Astrocyte of the cerebellum (primary cell): ENCODE data around the gene BANP.
"Not testable (repeated sequence)": the region's sequence is repeated elsewhere in the genome, so short reads cannot be mapped to it uniquely, and the experiment has no call there.

Source experiments
- DNase-seq: peaks from one replicate; pipeline ENCODE4 v3.0.0-alpha.2; 2011; ENCODE audit warnings: low read depth
- H3K4me3 ChIP-seq: 2 replicates; pipeline ENCODE4 v1.5.1; 2011; ENCODE audit warnings: mild to moderate bottlenecking, low read depth, low read length, moderate library complexity
- in situ Hi-C: cut with HindIII; loops from 2 replicates; pipeline ENCODE4 v1.10.0; 2017; ENCODE audit warnings: low sequenced_read_pairs
- TF ChIP-seq, protein P1 (sequence below): IDR thresholded peaks from 2 replicates; pipeline ENCODE4 v1.5.1; 2012; ENCODE audit warnings: low read length, low read depth, moderate library complexity, mild to moderate bottlenecking; ENCODE audit errors: missing control alignments

Gene BANP

DNA sequence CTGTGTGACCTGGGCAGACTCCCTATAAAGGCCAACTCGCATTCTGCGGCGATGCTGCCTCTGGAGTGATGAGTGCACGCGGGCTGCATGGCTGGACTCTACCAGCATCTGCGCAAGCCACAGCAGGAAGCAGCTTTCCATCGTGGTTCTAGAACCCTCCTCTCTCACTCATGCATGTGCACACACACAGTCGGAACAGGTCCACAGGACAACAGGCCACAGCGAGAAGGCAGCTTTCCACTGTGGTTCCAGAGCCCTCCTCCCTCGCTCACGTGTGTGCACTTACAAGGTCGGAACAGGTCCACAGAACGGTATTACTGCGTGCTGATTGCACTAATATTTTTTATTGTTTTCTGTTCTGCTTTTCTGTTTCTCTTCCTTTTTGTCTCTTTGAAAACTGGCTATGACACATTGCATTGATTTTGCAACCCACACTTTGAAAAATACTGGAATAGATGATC, 92.9 kb downstream of the BANP start:
- not testable (repeated sequence) for DNase-seq

DNA sequence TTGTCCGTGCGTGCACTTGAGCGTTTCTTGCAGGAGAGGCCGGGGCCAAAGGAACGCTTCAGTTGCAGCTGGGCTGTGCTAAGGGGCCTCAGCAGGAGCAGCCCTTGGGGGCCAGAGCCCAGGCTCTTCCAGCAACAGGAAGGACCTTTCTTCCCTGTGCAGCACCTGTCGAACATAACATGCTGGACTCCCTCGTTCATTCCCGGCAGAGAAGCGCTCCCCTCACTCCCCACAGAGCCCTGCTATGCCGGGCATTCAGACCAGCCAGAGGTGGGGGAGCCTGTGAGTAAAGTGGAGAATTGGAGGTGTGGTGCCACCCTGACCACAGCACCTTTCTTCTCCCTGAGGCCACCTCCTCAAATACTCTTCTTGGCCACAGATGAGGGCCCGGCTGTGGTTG, 94.1 kb downstream of the BANP start:
- H3K4me3 ChIP-seq, in situ Hi-C loops, DNase-seq: not testable (repeated sequence)

More for the DNA sequence above, 92.9 kb downstream of the BANP start:
- H3K4me3 ChIP-seq, in situ Hi-C loops: not testable (repeated sequence)

DNA sequence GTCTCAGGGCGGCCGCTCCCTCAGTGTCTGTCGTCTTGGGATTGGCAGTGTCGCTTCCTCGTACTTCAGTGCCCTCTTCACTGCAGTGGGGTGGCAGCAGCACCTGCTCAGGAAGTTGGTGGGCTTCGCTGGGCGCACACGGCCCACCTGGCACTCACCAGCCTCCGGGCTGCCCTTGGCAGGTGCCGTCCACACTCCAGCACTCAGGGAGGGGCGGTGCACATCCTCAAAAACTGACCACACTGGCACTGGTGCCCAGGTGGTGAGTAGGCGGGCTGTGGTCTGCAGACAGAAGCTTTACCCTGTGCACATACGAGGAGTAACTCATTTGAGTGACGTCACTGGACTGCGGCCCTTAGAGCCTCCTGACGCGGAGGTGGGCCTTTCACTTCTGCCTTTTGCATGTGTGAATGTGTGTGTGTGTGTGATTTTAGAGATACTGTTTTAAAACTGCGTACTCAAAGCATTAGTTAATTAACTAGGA, 94.6 kb downstream of the BANP start:
- H3K4me3 ChIP-seq: no peak overlapping the region
- no peak for DNase-seq
- in situ Hi-C loops: no loop called here
- TF ChIP-seq, protein P1, sequence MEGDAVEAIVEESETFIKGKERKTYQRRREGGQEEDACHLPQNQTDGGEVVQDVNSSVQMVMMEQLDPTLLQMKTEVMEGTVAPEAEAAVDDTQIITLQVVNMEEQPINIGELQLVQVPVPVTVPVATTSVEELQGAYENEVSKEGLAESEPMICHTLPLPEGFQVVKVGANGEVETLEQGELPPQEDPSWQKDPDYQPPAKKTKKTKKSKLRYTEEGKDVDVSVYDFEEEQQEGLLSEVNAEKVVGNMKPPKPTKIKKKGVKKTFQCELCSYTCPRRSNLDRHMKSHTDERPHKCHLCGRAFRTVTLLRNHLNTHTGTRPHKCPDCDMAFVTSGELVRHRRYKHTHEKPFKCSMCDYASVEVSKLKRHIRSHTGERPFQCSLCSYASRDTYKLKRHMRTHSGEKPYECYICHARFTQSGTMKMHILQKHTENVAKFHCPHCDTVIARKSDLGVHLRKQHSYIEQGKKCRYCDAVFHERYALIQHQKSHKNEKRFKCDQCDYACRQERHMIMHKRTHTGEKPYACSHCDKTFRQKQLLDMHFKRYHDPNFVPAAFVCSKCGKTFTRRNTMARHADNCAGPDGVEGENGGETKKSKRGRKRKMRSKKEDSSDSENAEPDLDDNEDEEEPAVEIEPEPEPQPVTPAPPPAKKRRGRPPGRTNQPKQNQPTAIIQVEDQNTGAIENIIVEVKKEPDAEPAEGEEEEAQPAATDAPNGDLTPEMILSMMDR: no peak

DNA sequence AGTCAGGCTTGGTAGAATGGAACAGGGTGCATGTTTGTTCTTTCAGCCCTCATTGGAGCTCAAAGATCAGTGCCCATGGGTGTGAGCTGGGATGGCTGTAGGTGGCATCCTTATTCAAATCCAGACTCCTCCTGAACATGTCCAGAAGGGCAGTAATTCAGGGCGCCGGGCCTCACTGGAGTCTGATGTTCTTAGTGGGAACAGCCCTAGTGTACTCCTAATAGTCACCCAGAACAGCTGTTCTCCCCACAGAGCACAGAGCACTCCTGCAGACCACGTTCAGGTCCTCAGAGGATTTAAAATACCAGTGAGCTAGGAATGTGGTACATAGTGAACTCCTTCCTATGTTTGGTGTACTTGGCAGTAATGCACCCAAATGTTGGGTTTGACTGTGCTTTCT, 96.2 kb downstream of the BANP start:
- DNase-seq: no peak
- in situ Hi-C loops: no loop called here
- TF ChIP-seq, protein P1: no peak
- H3K4me3 ChIP-seq: no peak overlapping the region

DNA sequence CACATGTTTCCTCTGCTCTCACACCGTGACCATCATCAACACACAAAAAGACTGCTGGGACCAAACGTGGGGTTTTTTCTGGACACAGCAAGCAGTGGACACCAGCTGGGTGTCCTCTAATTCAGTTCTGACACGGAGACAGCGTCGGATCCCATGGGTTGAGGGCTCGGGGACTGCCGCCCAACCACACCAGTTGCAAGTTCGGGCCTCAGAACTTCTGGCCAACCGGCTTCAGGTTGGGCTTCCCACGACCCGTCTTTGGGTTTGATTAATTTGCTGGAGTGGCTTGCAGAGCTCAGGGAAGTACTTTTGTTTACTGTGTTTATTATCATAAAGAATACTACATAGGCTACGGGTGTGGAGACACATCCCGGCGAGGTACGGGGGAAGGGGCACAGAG, 97.8 kb downstream of the BANP start:
- in situ Hi-C loops: no loop called here
- no peak overlapping the region for H3K4me3 ChIP-seq
- no peak for DNase-seq
- TF ChIP-seq, protein P1: no peak

DNA sequence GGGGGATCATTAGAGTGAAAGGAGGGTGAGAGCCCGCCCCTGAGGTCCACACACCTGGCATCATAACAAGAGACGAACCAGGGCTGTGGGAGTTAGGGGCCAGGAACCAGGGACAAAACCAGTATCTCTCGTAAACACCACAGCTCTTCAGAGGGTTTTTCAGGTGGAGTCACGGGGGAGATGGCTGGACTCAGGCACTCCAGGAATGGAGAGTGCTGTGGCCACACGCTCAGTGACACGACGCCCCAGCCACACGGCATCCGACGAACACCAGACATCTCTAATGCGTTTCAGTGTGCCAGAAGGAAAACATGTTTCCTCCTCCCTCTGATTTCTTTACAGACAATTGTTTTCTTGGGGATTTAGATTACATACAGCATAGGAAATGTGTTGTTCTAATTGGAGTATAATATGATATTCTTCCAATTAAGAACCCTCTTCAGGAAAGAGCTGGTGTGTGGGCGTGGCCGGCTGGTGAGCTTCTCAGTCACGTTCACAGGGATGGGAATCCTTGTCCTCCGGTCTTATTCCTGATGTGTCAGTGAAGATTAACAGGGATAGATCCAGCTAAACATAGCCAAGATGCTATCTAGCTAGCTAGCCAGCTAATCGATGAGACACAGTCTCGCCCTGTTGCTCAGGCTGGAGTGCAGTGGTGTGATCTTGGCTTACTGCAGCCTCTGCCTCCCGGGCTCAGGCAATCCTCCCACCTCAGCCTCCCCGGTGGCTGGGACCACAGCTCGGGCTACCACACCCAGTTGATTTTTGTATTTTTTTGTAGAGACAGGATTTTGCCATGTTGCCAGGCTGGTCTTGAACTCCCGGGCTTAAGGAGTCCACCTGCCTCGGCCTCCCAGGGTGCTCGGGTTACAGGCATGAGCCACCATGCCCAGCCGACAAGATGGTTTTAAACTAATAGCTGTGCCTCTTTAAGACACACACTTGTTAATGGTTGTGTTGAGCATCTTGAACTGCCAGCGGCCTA, 98.6 kb downstream of the BANP start:
- TF ChIP-seq, protein P1: no peak
- in situ Hi-C loops: no loop called here
- DNase-seq: no peak
- H3K4me3 ChIP-seq: no peak overlapping the region

DNA sequence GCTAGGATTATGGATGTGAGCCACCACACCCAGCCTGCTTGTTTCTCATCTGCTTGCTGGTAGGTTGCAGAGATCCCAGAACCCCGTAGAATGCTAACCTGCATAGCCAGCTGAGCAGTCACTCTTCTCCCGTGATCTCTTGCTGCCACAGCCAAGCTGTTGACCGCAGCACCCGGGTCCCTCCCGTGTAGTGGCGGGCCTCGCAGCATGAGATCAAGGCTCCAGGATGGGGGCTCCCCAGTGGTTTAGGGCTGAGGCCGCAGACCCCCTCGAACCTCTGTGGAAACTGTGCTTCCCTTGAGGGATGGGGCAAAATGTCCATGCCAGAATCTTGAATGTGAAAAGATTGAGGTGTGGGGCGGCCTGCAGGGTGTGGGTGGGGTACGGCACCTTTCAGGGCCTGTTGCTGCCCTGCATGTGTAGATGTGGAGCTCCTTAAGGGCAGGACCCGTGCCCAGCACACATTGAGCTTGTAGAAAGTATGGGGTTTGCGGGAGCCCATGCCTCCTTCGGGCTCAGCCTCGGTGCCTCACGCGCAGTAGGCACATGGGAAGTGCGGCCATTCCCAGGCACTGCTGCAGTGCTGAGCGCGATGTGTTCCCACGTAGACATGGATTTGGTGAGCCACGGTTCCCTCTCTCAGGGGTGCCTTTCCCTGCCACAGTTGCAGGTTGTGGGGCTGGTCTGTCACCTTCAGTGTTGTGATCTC, 99.9 kb downstream of the BANP start:
- no peak for DNase-seq
- in situ Hi-C loops: no loop called here
- no peak overlapping the region for H3K4me3 ChIP-seq
- TF ChIP-seq, protein P1: no peak
